T-cell (primary cell): ENCODE results near the gene CCR8. TPM values are rescaled to one million over a fixed set of nuclear protein-coding genes. Genes with fewer than 3 reads are reported as not detected.
"Not testable (repeated sequence)": the region's sequence is repeated elsewhere in the genome, so short reads cannot be mapped to it uniquely, and the experiment has no call there.

Source experiments
- ATAC-seq, 4 experiments: fragments of 200-7000 bp in 3 of 4; fragments of 150-1000 bp in 1 of 4; cut with Tn5 transposase; replicated peaks in 1 of 4; 1 replicate in 3 of 4; 2 replicates in 1 of 4; pipeline ENCODE4 v1.10.0; 2021; ENCODE audit warnings: moderate library complexity in 3 of 4, mild to moderate bottlenecking in 2 of 4, moderate number of reproducible peaks in 1 of 4
- CTCF ChIA-PET, 2 donors: fragments of 300-600 bp; sonication (Branson Sonifier 250); formaldehyde crosslinking; loops; one replicate each; lab custom pipeline; 2022; ENCODE audit warnings: antibody characterized with exemption in 2 of 2; lab: Charles Lee
- POLR2A ChIA-PET, 2 donors: fragments of 300-600 bp; sonication (Branson Sonifier 250); formaldehyde crosslinking; loops; one replicate each; lab custom pipeline; 2022; ENCODE audit warnings: antibody characterized with exemption in 2 of 2; lab: Charles Lee
- DNase-seq, 35 experiments: peaks; one replicate each; pipeline versions ENCODE4 v3.0.0 to v3.0.0-alpha.2; 2013 to 2023
- H3K27ac ChIP-seq: one replicate; pipeline ENCODE4 v1.5.1; 2013; ENCODE audit warnings: low read length
- H3K27me3 ChIP-seq, 2 experiments: replicated peaks in 1 of 2; 1 replicate in 1 of 2; 2 replicates in 1 of 2; pipeline versions ENCODE4 v1.6.1 to v1.7.0; 2013; ENCODE audit warnings: low read length in 1 of 2, mixed read lengths in 1 of 2; ENCODE audit not compliant: control insufficient read depth in 2 of 2, insufficient read depth in 2 of 2; ENCODE audit errors: extremely low read depth in 1 of 2
- H3K36me3 ChIP-seq, 2 donors: 1 replicate in 1 of 2; 2 replicates in 1 of 2; pipeline versions ENCODE4 v1.6.1 to v1.7.0; 2013; ENCODE audit warnings: low read length in 1 of 2; ENCODE audit not compliant: control insufficient read depth in 2 of 2, insufficient read depth in 1 of 2; ENCODE audit errors: extremely low read depth in 1 of 2
- H3K4me1 ChIP-seq, 2 experiments: 1 replicate in 1 of 2; 2 replicates in 1 of 2; pipeline versions ENCODE4 v1.6.1 to v1.7.0; 2013; ENCODE audit warnings: low read length in 2 of 2, mixed read lengths in 1 of 2; ENCODE audit not compliant: insufficient read depth in 2 of 2, control insufficient read depth in 1 of 2; ENCODE audit errors: extremely low read depth in 1 of 2
- H3K4me3 ChIP-seq, 2 donors: 1 replicate in 1 of 2; 2 replicates in 1 of 2; pipeline versions ENCODE4 v1.5.1 to v1.7.0; 2013; ENCODE audit warnings: mild to moderate bottlenecking in 2 of 2, low read length in 1 of 2, moderate library complexity in 1 of 2; ENCODE audit not compliant: control insufficient read depth in 1 of 2; ENCODE audit errors: extremely low read depth in 1 of 2
- H3K9me3 ChIP-seq: 2 replicates; pipeline ENCODE4 v1.7.0; 2013
- H3K27ac Mint-ChIP-seq, 2 donors: one replicate each; pipeline ENCODE4 v1.8.0; 2020 to 2021; ENCODE audit warnings: mild to moderate bottlenecking in 2 of 2, mixed read lengths in 2 of 2
- H3K27me3 Mint-ChIP-seq, 2 donors: one replicate each; pipeline ENCODE4 v1.8.0; 2021 to 2022; ENCODE audit warnings: mixed read lengths in 2 of 2
- H3K36me3 Mint-ChIP-seq: one replicate; pipeline ENCODE4 v1.8.0; 2021; ENCODE audit warnings: mixed read lengths
- H3K4me1 Mint-ChIP-seq, 3 donors: one replicate each; pipeline ENCODE4 v1.8.0; 2020 to 2022; ENCODE audit warnings: mixed read lengths in 3 of 3, mild to moderate bottlenecking in 1 of 3
- H3K4me3 Mint-ChIP-seq, 3 donors: one replicate each; pipeline ENCODE4 v1.8.0; 2020 to 2022; ENCODE audit warnings: mild to moderate bottlenecking in 3 of 3, mixed read lengths in 3 of 3, moderate library complexity in 3 of 3
- H3K9me3 Mint-ChIP-seq, 3 donors: one replicate each; pipeline ENCODE4 v1.8.0; 2020 to 2022; ENCODE audit warnings: mixed read lengths in 3 of 3
- WGBS: methylation state at CpG from one replicate; pipeline ENCODE4 v1.1.5; 2013; ENCODE audit warnings: missing lambda C conversion rate; ENCODE audit not compliant: insufficient coverage; 5-methylcytosine and 5-hydroxymethylcytosine counted together
- total RNA-seq, 35 experiments: library from RNA in 6 of 35; stranded (reverse) in 6 of 35; fragments of 120-200 nt in 1 of 35; gene quantifications; one replicate each; pipeline versions ENCODE4 v1.2.1 to v1.2.4 and lab custom pipeline; 2013 to 2026

Gene CCR8
- total RNA-seq, 5 donors from 2014 or later (not counting 1 experiment from before 2014, with no cell fraction given), result 1.9 to 6.7 (median 2.8) TPM

DNA sequence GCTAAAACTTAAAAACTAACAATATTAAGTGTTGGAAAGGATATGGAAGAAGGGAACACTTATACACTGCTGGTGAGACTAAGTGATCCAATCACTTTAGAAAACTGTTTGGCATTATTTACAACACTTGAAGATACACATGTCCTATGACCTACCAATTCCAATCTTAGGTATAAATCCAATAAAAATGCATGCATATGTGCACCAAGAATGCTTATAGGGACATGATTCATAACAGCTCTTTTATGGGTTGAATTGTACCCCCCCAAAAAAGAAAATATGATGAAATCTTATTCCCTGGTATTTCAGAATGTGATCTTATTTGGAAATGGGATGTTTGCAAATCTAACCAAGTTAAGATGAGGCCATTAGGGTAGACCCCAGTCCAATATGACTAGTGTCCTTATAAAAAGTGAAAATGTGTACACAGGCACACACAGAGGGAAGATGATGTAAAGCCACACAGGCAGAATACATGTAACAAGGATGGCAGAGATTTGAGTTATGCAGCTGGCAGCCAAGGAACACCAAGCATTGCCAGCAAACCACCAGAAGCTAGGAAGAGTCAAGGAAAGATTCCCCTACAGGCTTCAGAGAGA lies 15.3 kb downstream of the CCR8 start:
- DNase-seq (no peak), ATAC-seq (no peak)
- peaks cover 18 to 22% (median 21%) of the 10 kb centered on the region in 3 donors for H3K4me1 Mint-ChIP-seq
- H3K9me3 Mint-ChIP-seq, result no peaks in the 10 kb centered on the region
- Histone ChIP-seq H3K4me3 (no peak overlapping the region), H3K4me1 (peaks cover 4 to 14% of the 10 kb centered on the region in 2 experiments), H3K27me3 (no peaks in the 10 kb centered on the region), H3K36me3 (no peaks in the 10 kb centered on the region), H3K27ac (no peak overlapping the region), H3K9me3 (no peaks in the 10 kb centered on the region)
- no peak overlapping the region for H3K4me3 Mint-ChIP-seq
- CTCF ChIA-PET, result no interaction called here
- no peaks in the 10 kb centered on the region for H3K36me3 Mint-ChIP-seq
- H3K27me3 Mint-ChIP-seq, result no peaks in the 10 kb centered on the region
- no peak overlapping the region for H3K27ac Mint-ChIP-seq
- POLR2A ChIA-PET, result no interaction called here

DNA sequence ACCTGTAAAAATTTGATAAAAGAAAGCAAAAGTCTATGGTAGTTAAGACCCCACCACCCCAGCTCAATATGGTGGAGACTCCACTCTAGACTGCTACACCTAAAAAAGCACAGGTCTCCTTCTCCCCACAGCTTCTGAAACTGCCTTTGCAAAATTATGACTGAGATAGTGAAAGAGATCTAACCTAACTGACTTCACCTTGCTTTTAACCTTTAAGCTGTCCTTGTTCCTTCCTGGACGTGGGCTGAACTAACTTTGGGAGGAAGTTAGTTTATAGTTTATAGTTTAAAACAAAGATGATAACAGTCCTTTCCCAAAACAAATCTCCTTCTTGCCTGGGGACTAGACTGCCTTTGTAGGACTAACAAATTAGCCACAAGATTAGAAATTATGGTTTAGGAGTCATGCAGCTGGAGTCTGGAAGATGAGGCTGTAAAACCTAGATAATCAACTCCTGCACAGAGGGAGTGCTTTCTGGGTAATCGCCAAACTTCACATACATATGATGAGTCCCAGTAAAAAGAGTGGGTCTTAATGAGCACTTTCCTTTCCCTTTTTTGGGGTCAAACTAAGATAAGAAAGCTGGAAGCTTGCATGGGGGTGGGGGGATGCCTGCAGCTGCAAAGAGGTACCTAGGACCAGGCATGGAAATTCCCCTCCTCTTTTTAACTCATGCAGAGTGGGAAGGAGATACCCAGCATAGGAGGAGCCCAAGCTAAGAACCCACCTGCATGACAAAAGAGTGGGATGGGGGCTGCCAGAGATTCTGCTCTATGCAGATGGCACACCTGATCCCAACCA lies 17.5 kb downstream of the CCR8 start:
- peak; percentile 32 to 59 (median 46) for ATAC-seq
- WGBS, result no CpG with 5 or more reads among the region's 2 CpGs
- no peaks in the 10 kb centered on the region for H3K36me3 Mint-ChIP-seq
- ChIA-PET POLR2A (interaction anchor here in 1 of 2 donors (0.6 to 1.1 kb wide), 3 partner anchors 13 to 1894 kb away, joined by 3 to 6 read pairs (median 4); no protein-coding TSS in a partner anchor), CTCF (interaction anchor here (0.5 to 1.1 kb wide), 2 partner anchors 32 to 124 kb away, joined by 3 to 4 read pairs; no protein-coding TSS in a partner anchor)
- no peaks in the 10 kb centered on the region for H3K27me3 ChIP-seq
- H3K4me1 ChIP-seq, result peaks cover 9 to 31% of the 10 kb centered on the region in 2 experiments
- H3K4me3 ChIP-seq, result no peak overlapping the region
- no peaks in the 10 kb centered on the region for H3K9me3 ChIP-seq
- no peak overlapping the region for H3K27ac ChIP-seq
- H3K4me3 Mint-ChIP-seq, result peak overlapping the region in 1 of 3 donors; percentile 39
- peak overlapping the region; percentile 50 to 56 for H3K27ac Mint-ChIP-seq
- no peaks in the 10 kb centered on the region for H3K36me3 ChIP-seq
- H3K27me3 Mint-ChIP-seq, result no peaks in the 10 kb centered on the region
- H3K4me1 Mint-ChIP-seq, result peaks cover 30 to 37% (median 30%) of the 10 kb centered on the region in 3 donors
- no peaks in the 10 kb centered on the region for H3K9me3 Mint-ChIP-seq
- DNase-seq, result no peak

- Mint-ChIP-seq H3K4me1 (peaks cover 30 to 37% (median 30%) of the 10 kb centered on the region in 3 donors), H3K9me3 (no peaks in the 10 kb centered on the region), H3K27me3 (no peaks in the 10 kb centered on the region), H3K4me3 (peak overlapping the region in 1 of 3 donors; percentile 39), H3K27ac (peak overlapping the region; percentile 32 to 50), H3K36me3 (no peaks in the 10 kb centered on the region)
- H3K27me3 ChIP-seq, result no peaks in the 10 kb centered on the region
- 86% methylated on average over 1 of the region's 3 CpGs for WGBS
- CTCF ChIA-PET, result interaction anchor here (0.5 to 1.1 kb wide), 2 partner anchors 32 to 123 kb away, joined by 3 to 4 read pairs; no protein-coding TSS in a partner anchor
- no peak overlapping the region for H3K27ac ChIP-seq
- H3K9me3 ChIP-seq, result no peaks in the 10 kb centered on the region
- no peaks in the 10 kb centered on the region for H3K36me3 ChIP-seq
- H3K4me1 ChIP-seq, result peaks cover 9 to 31% of the 10 kb centered on the region in 2 experiments
- ATAC-seq, result peak in 1 of 4 experiments; percentile 25
- no peak overlapping the region for H3K4me3 ChIP-seq
- no peak for DNase-seq
- POLR2A ChIA-PET, result interaction anchor here in 1 of 2 donors (0.6 to 1.1 kb wide), 2 partner anchors 13 to 28 kb away, joined by 3 to 6 read pairs; no protein-coding TSS in a partner anchor
Measured at GRCh38 chr3:39347586-39347876, 18.0 kb downstream of the CCR8 start.

GRCh38 chr3:39349080-39349479 lies 19.6 kb downstream of the CCR8 start:
- H3K36me3 Mint-ChIP-seq, result no peaks in the 10 kb centered on the region
- CTCF ChIA-PET, result no interaction called here
- H3K4me3 ChIP-seq, result no peak overlapping the region
- no peak for ATAC-seq
- H3K27ac ChIP-seq, result no peak overlapping the region
- DNase-seq, result no peak
- no peaks in the 10 kb centered on the region for H3K36me3 ChIP-seq
- no peak overlapping the region for H3K4me3 Mint-ChIP-seq
- POLR2A ChIA-PET, result no interaction called here
- H3K27me3 ChIP-seq, result no peaks in the 10 kb centered on the region
- no CpG with 5 or more reads among the region's 3 CpGs for WGBS
- peak overlapping the region; percentile 10 to 60 for H3K27ac Mint-ChIP-seq
- H3K4me1 Mint-ChIP-seq, result peaks cover 30 to 37% (median 30%) of the 10 kb centered on the region in 3 donors
- H3K4me1 ChIP-seq, result peaks cover 9 to 31% of the 10 kb centered on the region in 2 experiments
- no peaks in the 10 kb centered on the region for H3K27me3 Mint-ChIP-seq
- H3K9me3 Mint-ChIP-seq, result no peaks in the 10 kb centered on the region
- H3K9me3 ChIP-seq, result no peaks in the 10 kb centered on the region

DNA sequence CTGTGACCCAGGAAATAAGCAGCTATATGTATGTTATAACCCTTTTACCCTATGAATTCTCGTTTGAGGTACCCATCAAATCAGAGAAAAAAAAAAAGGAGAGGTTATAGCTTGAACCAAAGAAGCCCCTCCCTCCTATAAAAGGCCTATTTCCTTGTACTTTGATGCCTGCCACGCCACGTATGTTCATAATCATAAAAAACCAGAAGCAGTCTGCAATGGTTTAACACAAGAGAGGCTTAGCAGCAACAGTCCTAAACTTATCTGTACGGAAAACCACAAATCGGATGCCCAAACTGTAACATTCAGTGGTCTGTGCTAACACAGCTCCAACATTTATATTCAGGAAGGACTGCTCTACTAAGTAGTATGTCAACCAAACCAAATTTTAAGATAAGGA lies 21.2 kb downstream of the CCR8 start:
- Mint-ChIP-seq H3K36me3 (no peaks in the 10 kb centered on the region), H3K4me1 (peaks cover 30 to 37% (median 32%) of the 10 kb centered on the region in 3 donors), H3K27ac (peak overlapping the region; percentile 56 to 60), H3K27me3 (peaks cover 0 to 3% of the 10 kb centered on the region in 2 donors), H3K4me3 (no peak overlapping the region), H3K9me3 (no peaks in the 10 kb centered on the region)
- H3K27me3 ChIP-seq, result no peaks in the 10 kb centered on the region
- DNase-seq (peak in 1 of 35 experiments; percentile 16), ATAC-seq (peak in 3 of 4 experiments; percentile 23 to 56 (median 53))
- CTCF ChIA-PET, result interaction anchor here in 1 of 2 donors (0.6 kb wide), 1 partner anchor 255 kb away, joined by 3 read pairs; no protein-coding TSS in a partner anchor
- POLR2A ChIA-PET, result no interaction called here
- no peak overlapping the region for H3K27ac ChIP-seq
- 90% methylated on average over 3 of the region's 5 CpGs for WGBS
- no peaks in the 10 kb centered on the region for H3K9me3 ChIP-seq
- H3K36me3 ChIP-seq, result no peaks in the 10 kb centered on the region
- H3K4me3 ChIP-seq, result no peak overlapping the region
- peaks cover 9 to 31% of the 10 kb centered on the region in 2 experiments for H3K4me1 ChIP-seq

- H3K4me3 ChIP-seq, POLR2A ChIA-PET, CTCF ChIA-PET, H3K27me3 Mint-ChIP-seq, DNase-seq, H3K9me3 ChIP-seq, H3K36me3 Mint-ChIP-seq, H3K36me3 ChIP-seq, H3K27me3 ChIP-seq, H3K27ac ChIP-seq, ATAC-seq, H3K4me3 Mint-ChIP-seq, H3K9me3 Mint-ChIP-seq: not testable (repeated sequence)
- H3K4me1 ChIP-seq, result peaks cover 9 to 29% of the 10 kb centered on the region in 2 experiments
- WGBS, result 82% methylated on average over 1 of the region's 2 CpGs
- Mint-ChIP-seq H3K27ac (peak overlapping the region; percentile 56 to 60), H3K4me1 (peaks cover 30 to 36% (median 30%) of the 10 kb centered on the region in 3 donors)
Measured at GRCh38 chr3:39351134-39351533, 21.6 kb downstream of the CCR8 start.
